NCI-H446 (cell line): ENCODE measurements around the gene FAM118A.
A peak's percentile ranks its signal among the peaks of the same experiment; 100 is the strongest.
"Not testable (repeated sequence)": the region's sequence is repeated elsewhere in the genome, so short reads cannot be mapped to it uniquely, and the experiment has no call there.

Experiments
- DNase-seq, 2 experiments: peaks; one replicate each; lab custom pipeline; 2025; lab: John Stamatoyannopoulos, UW

The FAM118A gene

DNA sequence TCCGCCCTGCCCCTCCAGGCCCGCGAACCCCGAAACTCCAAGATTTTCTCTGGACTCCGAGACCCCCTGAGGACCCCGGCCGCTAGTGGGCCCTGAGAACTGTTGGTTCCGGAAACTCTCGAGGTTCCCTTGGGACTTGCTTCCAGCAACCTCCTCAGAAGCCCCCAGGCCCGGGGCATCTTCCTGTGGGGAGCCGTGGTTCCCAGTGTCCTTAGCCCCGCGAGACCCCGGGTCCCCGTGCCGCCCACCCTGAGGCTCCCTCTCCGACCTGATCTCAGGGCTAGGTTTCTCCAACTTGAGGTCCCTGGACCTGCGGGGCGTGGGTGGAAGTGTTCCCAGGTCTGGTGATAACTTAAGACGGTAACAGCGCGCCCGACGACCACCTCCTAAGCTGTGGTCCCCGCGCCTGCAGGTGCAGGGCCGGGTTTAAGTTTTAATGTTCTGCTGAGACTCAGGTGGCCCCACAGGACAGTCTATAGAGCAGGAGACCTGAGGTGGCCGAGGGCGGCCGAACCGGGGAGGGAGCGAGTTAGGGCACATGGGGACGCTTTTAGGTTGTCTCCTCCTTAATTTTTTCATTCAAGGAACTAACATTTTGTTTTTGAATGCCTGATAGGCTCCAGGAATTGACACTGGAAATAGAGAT is 720 bp downstream of the FAM118A start:
- DNase-seq = no peak

DNA sequence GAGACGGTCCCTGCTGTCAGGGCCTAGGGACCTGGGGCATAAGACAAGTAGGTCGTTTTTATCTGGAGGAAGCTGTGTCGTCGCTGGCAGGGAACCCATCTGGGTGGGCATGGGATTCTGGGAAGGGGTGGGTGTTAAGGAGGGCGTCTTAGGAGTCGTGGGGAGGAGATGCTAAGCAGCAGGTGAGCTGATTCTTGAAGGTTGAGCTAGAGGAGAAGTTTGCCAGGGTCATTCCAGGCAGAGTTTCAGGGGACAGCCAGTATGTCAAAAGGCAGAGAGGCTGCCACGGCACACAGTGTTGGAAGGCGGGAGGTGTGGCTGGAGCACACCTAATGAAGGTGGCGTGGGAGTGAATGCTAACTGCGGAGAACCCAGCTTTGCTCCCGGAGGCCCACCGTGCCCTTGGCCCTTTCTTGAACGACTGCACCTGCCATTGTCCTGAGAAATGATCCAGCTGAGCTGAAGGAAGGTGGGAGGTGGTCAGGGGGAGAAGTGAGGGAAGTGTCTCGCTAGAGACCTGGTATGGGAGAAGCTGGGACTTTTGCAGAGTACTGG is 1.3 kb downstream of the FAM118A start:
- no peak for DNase-seq

DNA sequence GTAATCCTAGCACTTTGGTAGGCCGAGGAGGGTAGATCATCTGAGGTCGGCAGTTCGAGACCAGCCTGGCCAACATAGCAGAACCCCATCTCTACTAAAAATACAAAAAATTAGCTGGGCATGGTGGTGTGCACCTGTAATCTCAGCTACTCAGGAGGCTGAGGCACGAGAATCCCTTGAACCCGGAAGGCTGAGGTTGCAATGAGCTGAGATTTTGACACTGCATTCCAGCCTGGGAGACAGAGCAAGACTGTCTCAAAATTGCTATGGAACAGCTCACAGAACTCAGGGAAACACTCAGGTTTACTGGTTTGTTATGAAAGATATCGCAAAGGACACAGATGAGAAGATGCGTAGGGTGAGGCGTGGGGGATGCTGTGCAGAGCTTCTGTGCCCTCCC is 2.7 kb downstream of the FAM118A start:
- DNase-seq = no peak

DNA sequence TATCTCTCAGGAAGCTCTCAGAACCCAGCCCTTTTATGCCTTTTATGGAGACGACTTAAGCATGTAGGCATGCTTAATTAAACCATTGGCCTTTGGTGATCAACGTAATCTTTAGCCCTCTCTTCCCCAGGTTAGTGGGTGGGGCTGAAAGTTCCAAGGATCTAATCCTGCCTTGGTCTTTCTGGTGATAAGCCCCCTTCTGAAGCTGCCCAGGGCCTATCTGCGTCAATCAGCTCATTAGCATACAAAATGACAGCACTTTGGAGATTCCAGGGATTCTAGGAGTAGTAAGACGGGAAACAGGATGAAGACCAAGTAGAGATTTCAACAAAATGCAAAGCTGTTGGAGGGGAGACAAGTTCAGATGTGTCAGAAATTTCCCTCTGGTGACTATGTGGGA is 3.1 kb downstream of the FAM118A start:
- no peak for DNase-seq

DNA sequence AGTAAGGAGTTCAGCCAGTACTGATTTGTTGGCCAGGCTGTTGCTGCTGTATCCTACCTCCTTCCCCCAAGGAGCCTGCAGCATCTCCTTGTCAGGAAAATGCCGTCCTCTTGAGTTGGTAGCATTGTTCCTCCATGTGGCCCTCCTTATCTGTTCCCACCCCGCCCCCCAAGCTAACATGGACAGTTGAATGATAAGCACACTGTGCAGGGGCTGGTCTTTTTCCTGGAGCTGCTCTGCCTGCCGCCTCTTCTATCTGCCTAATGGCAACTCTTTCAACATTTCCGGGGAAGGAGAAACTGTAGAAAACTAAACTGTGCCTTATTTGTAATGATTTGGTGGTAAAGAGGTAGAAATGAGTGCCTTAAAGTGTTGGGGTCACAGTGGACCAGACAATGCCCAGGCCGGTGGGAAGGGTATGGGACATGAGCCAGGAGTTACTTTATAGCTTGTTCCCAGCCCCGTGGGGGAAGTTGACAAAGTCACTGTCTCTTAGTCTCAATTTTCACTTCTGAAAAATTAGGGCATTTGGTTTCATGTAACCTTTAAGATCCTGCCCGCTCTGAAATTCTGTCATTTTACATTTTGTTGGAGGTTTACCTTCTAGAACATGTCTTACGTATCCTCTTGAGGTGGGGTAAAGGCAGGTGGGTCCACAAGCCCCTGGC is 4.5 kb downstream of the FAM118A start:
- no peak for DNase-seq

DNA sequence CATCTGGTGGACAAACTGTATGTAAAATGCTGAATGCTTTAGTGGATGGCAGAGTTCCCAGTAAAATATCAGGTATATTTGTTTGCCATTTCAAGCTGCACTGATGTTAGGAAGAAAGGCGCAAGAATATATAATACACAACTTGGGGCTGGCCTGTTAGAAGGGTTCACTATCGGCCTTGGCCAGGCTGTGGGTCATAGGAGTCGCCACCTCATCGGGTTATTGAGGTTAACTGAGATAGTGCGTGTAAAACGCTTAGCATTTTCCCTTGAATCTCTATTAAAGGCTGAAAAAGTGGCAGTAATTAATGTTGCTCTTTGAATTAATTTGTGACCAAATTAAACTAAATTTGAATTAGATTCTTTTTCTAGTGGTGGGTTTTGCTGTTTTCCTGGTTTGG is 5.1 kb downstream of the FAM118A start:
- DNase-seq = no peak

DNA sequence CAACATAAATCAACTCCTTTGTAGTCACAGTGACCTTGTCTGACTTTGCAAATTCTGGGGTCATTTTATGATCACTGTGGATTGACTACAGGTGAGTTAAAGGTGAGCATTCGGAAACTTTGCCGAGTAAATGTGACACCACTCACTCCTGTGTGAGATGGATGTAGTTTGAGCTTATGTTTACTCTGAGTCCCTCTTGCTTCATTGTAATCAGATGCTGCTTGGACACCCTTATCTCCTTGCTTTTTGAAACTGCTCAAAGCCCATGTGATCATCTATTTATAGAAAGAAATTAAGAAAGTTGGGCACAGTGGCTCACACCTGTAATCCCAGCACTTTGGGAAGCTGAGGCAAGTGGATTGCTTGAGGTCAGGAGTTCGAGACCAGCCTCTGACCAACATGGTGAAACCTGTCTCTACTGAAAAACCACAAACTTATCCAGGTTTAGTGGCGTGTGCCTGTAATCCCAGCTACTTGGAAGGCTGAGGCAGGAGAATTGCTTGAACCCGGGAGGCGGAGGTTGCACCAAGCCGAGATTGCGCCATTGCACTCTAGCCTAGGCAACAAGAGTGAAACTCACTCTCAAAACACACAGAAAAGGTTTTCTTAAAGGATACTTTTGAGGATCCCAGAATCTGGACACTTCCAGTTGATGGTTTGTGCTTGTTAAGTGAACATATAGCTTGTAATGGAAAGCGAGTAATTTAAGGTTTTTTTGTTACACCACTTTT is 7.2 kb downstream of the FAM118A start:
- DNase-seq = no peak

DNA sequence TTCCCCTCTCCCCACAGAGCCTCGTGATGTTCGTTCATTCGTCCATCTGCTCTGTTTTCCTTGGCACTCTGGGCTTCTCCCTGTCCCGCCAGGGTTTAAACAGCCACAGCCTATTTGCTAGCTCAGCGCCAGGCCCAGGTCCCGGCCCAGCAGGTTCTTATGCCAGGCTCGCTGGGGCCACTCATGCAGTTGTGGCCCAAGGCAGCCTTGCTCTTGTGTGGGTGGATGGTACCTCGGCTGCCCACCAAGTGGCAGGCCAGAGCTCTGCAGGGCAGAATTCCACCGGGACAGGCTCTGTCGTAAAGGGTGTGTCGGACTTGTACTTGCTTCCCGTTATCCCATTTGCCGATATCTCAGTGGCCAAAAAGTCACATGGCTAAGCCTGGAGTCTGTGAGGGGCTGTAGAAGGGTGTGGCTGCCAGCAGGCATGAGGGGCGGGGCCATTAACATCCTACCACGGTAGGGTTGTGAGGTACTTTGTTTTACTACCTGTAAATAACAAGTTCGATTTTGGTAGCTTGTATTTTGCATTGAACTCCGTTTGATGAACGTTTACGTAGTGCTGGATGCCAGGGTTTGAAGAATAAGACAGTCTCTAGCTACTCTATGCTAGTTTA is 7.9 kb downstream of the FAM118A start:
- peak; percentile 75 for DNase-seq

DNA sequence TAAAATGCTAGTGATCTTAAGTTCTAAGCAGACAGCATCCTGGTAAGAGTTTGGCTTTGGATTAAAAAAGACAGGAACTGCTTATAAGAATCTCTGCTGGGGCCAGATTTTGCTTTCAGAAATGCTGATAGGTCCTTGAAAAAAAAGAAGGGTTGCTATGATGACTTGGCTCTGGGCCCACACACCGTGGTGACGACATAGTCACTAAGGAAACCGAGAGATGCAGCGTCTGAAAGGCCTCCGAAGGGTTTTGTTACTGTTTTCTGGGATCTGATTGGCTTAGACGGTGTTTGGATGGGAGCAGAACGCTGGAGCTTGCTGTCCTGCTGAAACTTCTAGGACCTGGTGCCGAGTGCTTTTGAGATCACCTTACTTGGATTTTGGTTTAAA is 8.4 kb downstream of the FAM118A start:
- peak; percentile 73 to 84 for DNase-seq

DNA sequence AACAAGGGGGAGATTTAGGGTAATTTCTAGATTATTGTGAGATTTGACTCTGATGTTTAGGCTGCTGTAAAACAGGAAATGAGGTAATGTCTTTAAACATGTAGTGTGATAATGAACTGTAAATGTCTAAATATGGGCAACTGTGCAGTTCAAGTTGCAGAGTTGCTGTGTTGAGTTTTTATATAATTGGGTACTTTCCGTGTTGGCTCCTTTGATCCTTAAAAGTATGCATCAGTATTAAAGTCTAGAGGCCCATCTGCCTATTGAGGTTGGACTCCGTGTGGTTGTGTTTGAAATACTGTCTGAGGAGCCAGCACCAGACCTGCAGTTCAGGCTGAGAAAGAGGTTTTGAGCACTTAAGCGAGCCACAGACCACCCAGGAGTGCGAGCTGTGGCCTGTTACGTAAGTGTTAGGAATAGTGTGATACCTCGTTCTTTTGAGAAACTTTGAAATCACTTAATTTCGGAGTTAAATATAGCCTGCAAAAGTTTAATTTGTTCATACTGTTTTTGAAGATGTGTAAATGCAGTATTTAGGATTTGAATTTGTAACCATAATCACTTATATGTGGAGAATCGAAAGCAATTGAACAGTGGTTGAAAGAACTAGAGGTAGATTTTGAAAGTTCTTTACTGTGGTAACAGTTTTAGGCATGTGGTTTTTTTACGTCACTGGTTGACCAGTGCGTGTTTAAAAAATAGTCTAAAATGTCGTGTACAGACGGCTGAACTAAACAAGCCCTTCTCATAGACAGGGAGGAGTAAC is 9.0 kb downstream of the FAM118A start:
- DNase-seq = no peak

DNA sequence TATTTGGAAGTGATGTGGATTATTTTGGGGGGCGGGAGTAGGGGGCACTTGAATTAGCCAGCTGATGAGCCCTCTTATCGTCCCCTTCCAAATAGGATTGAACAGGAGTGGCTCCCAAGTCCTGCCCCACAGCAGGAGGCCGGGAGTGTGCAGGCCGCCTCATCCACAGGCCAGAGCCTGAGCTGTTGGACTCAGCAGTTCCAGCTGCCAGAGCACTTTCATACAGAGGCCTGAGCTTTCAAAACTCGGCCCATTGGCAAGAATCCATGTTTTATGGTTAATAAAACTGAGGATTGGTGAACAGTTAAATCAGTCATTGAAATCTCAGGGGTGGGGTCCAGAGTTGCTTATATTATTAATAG is 9.6 kb downstream of the FAM118A start:
- DNase-seq = peak in 1 of 2 experiments; percentile 19

DNA sequence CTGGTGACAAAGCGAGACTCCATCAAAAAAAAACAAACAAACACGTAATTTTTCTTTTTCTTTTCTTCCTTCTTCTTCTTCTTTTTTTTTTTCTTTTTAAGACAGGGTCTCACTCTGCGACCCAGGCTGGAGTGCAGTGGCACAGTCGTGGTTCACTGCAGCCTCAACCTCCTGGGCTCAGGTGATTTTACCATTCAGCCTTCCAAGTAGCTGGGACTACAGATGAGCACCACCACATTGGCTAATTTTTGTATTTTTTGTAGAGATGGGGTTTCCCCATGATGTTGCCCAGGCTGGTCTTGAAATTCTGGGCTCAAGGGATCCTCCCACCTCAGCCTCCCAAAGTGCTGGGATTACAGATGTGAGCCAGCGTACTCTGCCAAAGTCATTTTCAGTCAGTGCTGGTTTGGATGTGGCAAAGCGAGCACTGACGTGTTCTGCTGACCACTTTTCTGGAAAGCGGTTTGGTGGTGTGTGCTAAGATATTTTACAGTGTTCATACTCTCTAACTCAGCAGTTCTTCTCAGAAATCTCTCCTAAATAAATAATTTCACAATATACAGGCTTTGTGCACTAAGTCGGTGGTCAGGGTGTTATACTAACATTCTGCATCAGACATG is 10.7 kb downstream of the FAM118A start:
- DNase-seq = no peak

DNA sequence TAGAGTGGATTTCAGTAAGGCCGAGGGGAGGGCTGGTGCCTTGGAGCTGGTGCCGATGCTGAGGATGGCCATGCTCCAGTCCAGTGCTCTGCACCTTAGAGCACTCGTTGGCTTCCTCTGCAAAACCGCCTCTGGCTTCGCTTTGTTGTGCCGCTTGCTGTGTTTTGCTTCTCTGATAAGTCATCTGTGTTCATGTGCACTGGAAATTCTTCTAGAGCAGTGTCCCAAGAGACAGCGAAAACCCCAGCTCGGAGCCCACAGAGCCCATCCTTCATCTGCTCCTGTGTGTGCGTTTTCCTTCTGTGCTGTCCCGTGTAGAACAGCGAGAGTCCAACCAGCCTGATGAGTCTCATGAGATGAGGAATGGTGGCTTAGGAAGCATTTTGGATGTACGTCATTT is 12.1 kb downstream of the FAM118A start:
- no peak for DNase-seq

DNA sequence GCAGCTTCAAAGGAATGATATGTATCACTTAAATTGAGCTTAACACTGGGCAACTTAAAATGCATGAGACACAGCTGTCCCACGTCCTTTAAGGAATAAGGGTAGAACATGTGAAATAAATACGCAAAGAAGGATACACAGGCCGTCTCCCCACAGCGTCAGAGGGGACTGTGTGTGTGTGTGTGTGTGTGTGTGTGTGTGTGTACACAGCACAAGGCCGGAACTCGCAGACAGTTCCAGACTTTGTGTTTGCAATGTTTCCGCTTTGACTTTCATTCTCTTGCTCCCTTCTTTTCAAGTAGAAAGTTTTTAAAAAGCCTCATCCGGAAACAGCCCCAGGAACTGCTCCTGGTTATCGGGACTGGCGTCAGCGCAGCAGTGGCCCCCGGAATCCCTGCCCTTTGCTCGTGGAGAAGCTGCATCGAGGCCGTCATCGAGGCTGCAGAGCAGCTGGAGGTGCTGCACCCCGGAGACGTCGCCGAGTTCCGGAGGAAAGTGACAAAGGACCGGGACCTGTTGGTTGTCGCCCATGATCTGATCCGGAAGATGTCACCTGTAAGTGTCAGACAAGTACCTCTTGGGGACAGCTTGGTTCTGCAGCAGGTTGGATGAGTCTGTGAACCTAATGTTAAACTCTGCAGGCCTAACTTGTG is 13.3 kb downstream of the FAM118A start:
- DNase-seq = no peak

DNA sequence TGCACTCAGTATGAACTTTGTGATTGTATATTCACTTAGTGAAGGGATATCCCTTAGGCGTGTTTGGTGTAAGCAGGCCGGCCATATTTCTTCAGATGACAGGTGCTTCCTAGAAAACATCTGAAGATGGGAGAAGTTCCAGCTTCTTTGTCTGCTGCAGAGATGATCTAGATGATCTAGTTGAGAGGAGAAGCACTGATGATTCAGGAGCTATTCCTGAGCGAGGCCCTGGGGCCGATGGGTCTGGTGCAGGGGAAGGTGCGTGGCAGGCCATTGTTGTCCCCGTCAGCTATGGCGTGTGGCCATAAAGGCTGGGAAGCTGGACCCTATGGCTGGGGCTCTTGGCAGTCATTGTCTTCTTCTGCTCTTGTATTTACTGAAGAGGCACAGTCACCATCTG is 14.0 kb downstream of the FAM118A start:
- no peak for DNase-seq

DNA sequence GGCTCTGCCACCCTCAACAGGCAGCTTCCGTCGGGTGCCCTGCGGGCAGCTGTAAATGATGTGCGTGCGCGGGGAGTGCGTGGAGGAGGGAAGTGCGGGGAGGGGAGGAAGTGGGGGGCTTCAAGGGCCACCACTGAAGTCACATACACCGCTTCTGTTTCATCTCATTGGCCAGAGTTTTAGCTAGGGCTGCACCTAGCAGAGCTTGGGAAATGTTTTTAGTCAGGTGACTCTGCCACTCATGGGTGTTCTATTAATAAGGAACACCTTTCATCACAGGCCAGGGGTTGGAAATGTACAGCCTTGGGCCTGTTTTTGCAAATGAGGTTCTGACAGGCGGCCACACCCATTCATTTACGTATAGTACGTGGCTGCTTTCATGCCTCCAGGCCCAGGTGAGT is 14.6 kb downstream of the FAM118A start:
- no peak for DNase-seq

DNA sequence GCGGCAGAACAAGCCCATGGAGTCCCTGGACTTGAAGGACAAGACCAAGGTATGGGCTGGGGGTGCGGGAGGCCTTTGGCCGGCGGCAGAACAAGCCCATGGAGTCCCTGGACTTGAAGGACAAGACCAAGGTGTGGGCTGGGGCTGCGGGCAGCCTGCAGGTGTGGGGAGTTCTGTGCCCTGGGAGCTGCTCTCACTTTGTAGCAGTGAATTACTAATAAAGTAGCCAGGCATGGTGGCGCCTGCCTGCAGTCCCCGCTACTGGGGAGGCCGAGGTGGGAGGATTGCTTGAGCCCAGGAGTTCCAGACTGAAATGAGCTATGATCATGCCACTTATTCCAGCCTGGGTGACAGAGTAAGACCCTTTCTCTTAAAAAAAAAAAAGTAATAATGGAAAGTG is 18.5 kb downstream of the FAM118A start:
- not testable (repeated sequence) for DNase-seq

DNA sequence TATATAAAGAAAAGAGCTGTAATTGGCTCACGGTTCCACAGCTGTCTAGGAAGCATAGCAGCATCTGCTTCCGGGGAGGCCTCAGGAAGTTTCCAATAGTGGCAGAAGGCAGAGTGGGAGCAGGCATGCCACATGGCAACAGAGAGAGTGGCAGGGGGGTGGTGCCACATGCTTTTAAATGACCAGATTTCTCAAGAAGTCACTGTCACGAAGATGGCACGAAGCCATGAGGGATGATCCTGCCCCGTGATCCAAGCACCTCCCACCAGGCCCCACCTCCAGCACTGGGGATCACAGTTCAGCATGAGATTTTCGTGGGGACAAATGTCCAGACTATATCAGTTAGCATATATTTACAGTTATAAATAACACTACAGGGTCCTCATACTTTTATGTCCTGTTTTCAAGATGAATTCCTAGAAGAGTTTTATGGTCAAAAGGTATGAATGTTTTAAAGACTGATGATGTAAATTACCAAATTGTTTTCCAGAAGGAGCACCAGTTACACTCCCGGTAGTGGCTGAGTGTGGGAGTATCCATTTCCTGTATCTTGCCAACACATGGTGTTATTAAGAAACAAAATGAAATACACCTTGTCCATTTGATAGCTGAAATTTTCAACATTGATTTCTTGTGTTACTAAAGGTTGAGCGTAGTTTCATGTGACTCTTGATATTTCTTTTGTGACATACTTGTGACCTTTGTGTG is 19.2 kb downstream of the FAM118A start:
- DNase-seq = peak in 1 of 2 experiments; percentile 70

DNA sequence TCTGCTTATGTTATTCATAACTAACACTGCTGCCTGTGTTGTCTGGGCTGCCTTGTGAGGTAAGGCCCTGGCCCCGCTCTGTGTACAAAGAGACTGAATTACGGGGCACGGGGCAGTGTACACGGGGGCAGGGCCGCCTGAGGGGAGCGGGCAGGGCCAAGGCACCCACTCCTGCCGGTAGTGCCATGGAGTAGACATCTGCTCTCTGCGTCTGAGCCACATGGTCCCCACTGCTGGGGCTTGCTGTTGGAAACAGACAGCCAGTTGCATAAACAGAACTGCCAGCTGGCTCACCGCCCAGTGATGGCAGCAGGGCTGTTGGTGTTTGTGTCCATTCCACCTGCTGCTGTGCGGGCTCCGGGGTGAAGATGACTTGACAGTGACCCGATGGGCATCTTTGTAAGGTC is 19.8 kb downstream of the FAM118A start:
- DNase-seq = peak; percentile 83 to 95

DNA sequence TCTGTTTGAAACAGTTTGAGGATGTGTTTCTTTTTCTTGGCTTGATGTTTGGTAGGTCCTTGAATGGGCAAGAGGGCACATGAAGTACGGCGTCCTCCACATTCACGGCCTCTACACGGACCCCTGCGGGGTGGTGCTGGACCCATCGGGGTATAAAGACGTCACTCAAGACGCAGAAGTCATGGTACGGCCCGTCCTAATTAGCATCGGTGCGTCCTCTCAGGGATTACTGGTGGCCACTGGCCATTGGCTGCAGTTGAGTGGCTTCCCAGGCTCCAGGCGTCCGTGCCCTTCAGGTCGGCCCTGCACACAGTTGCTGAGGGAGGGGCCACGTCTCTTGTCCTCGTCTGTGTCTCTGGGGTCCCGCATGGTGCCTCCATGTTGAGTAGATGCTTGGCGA is 20.8 kb downstream of the FAM118A start:
- DNase-seq = no peak
